OCI-LY1 (cell line): Measurements from ENCODE around the gene PTPRM.

Experiments
- H2AFZ ChIP-seq: fragments of 200-600 bp; sonication (generic), shearing (Covaris generic); 2 replicates; pipeline ENCODE4 v1.6.0; 2014; ENCODE audit warnings: antibody characterized with exemption, mild to moderate bottlenecking, low read length
- H3F3A ChIP-seq: fragments of 200-600 bp; sonication (generic), shearing (Covaris generic); 2 replicates; pipeline ENCODE4 v1.6.0; 2014; ENCODE audit warnings: mild to moderate bottlenecking, antibody characterized with exemption, low read length, moderate library complexity; ENCODE audit not compliant: insufficient read depth
- H3K27ac ChIP-seq: fragments of 200-600 bp; sonication (generic); 2 replicates; pipeline ENCODE4 v1.5.1; 2014; ENCODE audit warnings: low read length, mixed run types, mild to moderate bottlenecking, low read depth; ENCODE audit not compliant: poor library complexity, severe bottlenecking
- H3K27me3 ChIP-seq: fragments of 200-600 bp; sonication (generic); 2 replicates; pipeline ENCODE4 v1.6.0; 2014; ENCODE audit warnings: antibody characterized with exemption, mild to moderate bottlenecking, low read length, moderate library complexity; ENCODE audit not compliant: insufficient read depth
- H3K36me3 ChIP-seq: fragments of 200-600 bp; sonication (generic); 2 replicates; pipeline ENCODE4 v1.6.1; 2014; ENCODE audit warnings: mild to moderate bottlenecking, antibody characterized with exemption, low read length, moderate library complexity, mixed read lengths; ENCODE audit not compliant: insufficient read depth
- H3K4me1 ChIP-seq: fragments of 200-600 bp; sonication (generic); 2 replicates; pipeline ENCODE4 v1.5.1; 2014; ENCODE audit warnings: mild to moderate bottlenecking, low read length, moderate library complexity; ENCODE audit not compliant: insufficient read depth, severe bottlenecking
- H3K4me2 ChIP-seq: fragments of 200-600 bp; sonication (generic), shearing (Covaris generic); 2 replicates; pipeline ENCODE4 v1.6.1; 2014; ENCODE audit warnings: low read length
- H3K4me3 ChIP-seq: fragments of 200-600 bp; sonication (generic); 2 replicates; pipeline ENCODE4 v1.5.1; 2014; ENCODE audit warnings: low read length, low read depth, mild to moderate bottlenecking, mixed read lengths; ENCODE audit not compliant: poor library complexity, severe bottlenecking
- H3K79me2 ChIP-seq: fragments of 200-600 bp; shearing (Covaris generic); 2 replicates; pipeline ENCODE4 v1.6.1; 2016; ENCODE audit warnings: mixed run types, low read length, mixed read lengths; ENCODE audit not compliant: insufficient read depth
- H3K9ac ChIP-seq: fragments of 200-600 bp; sonication (generic), shearing (Covaris generic); 2 replicates; pipeline ENCODE4 v1.6.1; 2014; ENCODE audit warnings: mild to moderate bottlenecking, low read length, mixed read lengths
- H3K9me2 ChIP-seq: fragments of 200-600 bp; sonication (generic), shearing (Covaris generic); 2 replicates; pipeline ENCODE4 v1.6.1; 2014; ENCODE audit warnings: low read depth, mild to moderate bottlenecking, low read length, mixed read lengths
- H3K9me3 ChIP-seq: fragments of 200-600 bp; shearing (Covaris generic); 2 replicates; pipeline ENCODE4 v1.6.1; 2014; ENCODE audit warnings: low read length, mixed read lengths
- H4K20me1 ChIP-seq: fragments of 200-600 bp; sonication (generic), shearing (Covaris generic); 2 replicates; pipeline ENCODE4 v1.6.0; 2016; ENCODE audit warnings: mild to moderate bottlenecking, low read length; ENCODE audit not compliant: insufficient read depth
- CTCF ChIP-seq: fragments of 200-600 bp; sonication (generic), shearing (Covaris generic); IDR thresholded peaks from 2 replicates; pipeline ENCODE4 v1.5.1; 2017; ENCODE audit warnings: mild to moderate bottlenecking, antibody characterized with exemption, low read length, moderate library complexity, mixed read lengths
- EZH2 ChIP-seq: fragments of 200-600 bp; sonication (generic), shearing (Covaris generic); IDR thresholded peaks from 2 replicates; pipeline ENCODE4 v1.8.0; 2017; ENCODE audit warnings: borderline replicate concordance, mixed run types, mild to moderate bottlenecking, antibody characterized with exemption, low read length, moderate library complexity, mixed read lengths

Gene PTPRM

GRCh38 chr18:7855028-7855427 lies 287.9 kb downstream of the PTPRM start:
- no peaks in the 10 kb centered on the region for H3F3A ChIP-seq

GRCh38 chr18:7855671-7856070 lies 288.6 kb downstream of the PTPRM start:
- no peaks in the 10 kb centered on the region for H3K9me2 ChIP-seq
- no peaks in the 10 kb centered on the region for H3F3A ChIP-seq
- H3K4me1 ChIP-seq = no peaks in the 10 kb centered on the region
- no peak for TF ChIP-seq CTCF
- TF ChIP-seq EZH2 = no peak
- no peaks in the 10 kb centered on the region for H3K9me3 ChIP-seq
- H3K27me3 ChIP-seq = no peaks in the 10 kb centered on the region
- no peak overlapping the region for H3K4me3 ChIP-seq
- H3K9ac ChIP-seq = no peak overlapping the region
- no peaks in the 10 kb centered on the region for H3K36me3 ChIP-seq
- H3K4me2 ChIP-seq = no peak overlapping the region
- no peaks in the 10 kb centered on the region for H3K79me2 ChIP-seq
- H3K27ac ChIP-seq = no peak overlapping the region
- no peaks in the 10 kb centered on the region for H4K20me1 ChIP-seq
- no peak overlapping the region for H2AFZ ChIP-seq

More at GRCh38 chr18:7855028-7855427, 287.9 kb downstream of the PTPRM start:
- Histone ChIP-seq H3K27ac (no peak overlapping the region), H3K9me2 (no peaks in the 10 kb centered on the region), H3K4me3 (no peak overlapping the region), H3K27me3 (no peaks in the 10 kb centered on the region), H3K4me1 (no peaks in the 10 kb centered on the region), H2AFZ (no peak overlapping the region), H3K9me3 (no peaks in the 10 kb centered on the region), H3K4me2 (no peak overlapping the region), H3K79me2 (no peaks in the 10 kb centered on the region), H3K36me3 (no peaks in the 10 kb centered on the region), H4K20me1 (no peaks in the 10 kb centered on the region), H3K9ac (no peak overlapping the region)
- TF ChIP-seq EZH2 (no peak), CTCF (no peak)

DNA sequence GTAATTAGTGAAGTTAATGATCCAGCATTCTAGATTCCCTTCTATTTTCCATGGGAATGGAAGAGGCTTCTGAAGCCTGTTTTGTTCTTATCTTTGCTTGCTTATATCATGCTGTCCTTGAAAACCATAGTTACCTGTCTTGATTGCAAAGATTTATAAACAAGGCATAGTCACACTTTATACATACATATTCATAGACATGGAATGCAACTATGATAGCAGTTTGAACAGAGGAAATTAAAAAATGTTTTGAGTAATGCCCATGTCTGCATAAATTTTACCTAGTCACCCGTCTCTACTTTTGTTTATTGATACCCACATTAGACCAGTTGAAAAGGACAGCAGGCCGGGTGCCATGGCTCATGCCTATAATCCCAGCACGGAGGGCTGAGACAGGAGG lies 289.0 kb downstream of the PTPRM start:
- H2AFZ ChIP-seq = no peak overlapping the region
- no peaks in the 10 kb centered on the region for H3K4me1 ChIP-seq
- H3K27me3 ChIP-seq = no peaks in the 10 kb centered on the region
- no peaks in the 10 kb centered on the region for H3K79me2 ChIP-seq
- no peaks in the 10 kb centered on the region for H3K36me3 ChIP-seq
- no peak overlapping the region for H3K4me3 ChIP-seq
- H3F3A ChIP-seq = no peaks in the 10 kb centered on the region
- no peak overlapping the region for H3K27ac ChIP-seq
- TF ChIP-seq CTCF = no peak
- no peak for TF ChIP-seq EZH2
- no peaks in the 10 kb centered on the region for H4K20me1 ChIP-seq
- H3K9ac ChIP-seq = no peak overlapping the region
- H3K9me3 ChIP-seq = no peaks in the 10 kb centered on the region
- no peak overlapping the region for H3K4me2 ChIP-seq
- H3K9me2 ChIP-seq = no peaks in the 10 kb centered on the region
